GM18502 (cell line): ENCODE results near the gene IP6K1.
A peak's percentile ranks its signal among the peaks of the same experiment; 100 is the strongest.
"Not testable (repeated sequence)": the region's sequence is repeated elsewhere in the genome, so short reads cannot be mapped to it uniquely, and the experiment has no call there.

Experiments used
- ATAC-seq: cut with Tn5 transposase; IDR thresholded peaks from one replicate; pipeline ENCODE4 v1.9.1; 2021; ENCODE audit warnings: mild to moderate bottlenecking; ENCODE audit not compliant: unreplicated experiment, poor library complexity

Gene IP6K1

GRCh38 chr3:49714728-49715550 lies 71.4 kb downstream of the IP6K1 start:
- no peak for ATAC-seq

GRCh38 chr3:49713336-49714105 lies 72.8 kb downstream of the IP6K1 start:
- ATAC-seq = no peak

- ATAC-seq = no peak
Measured at GRCh38 chr3:49712631-49713317, 73.6 kb downstream of the IP6K1 start.

- no peak for ATAC-seq
Measured at GRCh38 chr3:49712166-49712565, 74.2 kb downstream of the IP6K1 start.

GRCh38 chr3:49711489-49711888 lies 74.9 kb downstream of the IP6K1 start:
- no peak for ATAC-seq

GRCh38 chr3:49709852-49710251 lies 76.5 kb downstream of the IP6K1 start:
- ATAC-seq = no peak

GRCh38 chr3:49707113-49707480 lies 79.2 kb downstream of the IP6K1 start:
- no peak for ATAC-seq

- no peak for ATAC-seq
Measured at GRCh38 chr3:49706456-49707112, 79.8 kb downstream of the IP6K1 start.

- ATAC-seq = no peak
Measured at GRCh38 chr3:49705390-49705960, 80.9 kb downstream of the IP6K1 start.

GRCh38 chr3:49704629-49705028 lies 81.7 kb downstream of the IP6K1 start:
- ATAC-seq = no peak

- no peak for ATAC-seq
Measured at GRCh38 chr3:49703956-49704355, 82.4 kb downstream of the IP6K1 start.

- peak; percentile 65 for ATAC-seq
Measured at GRCh38 chr3:49703443-49703927, 82.9 kb downstream of the IP6K1 start.

GRCh38 chr3:49702672-49703071 lies 83.7 kb downstream of the IP6K1 start:
- no peak for ATAC-seq

- no peak for ATAC-seq
Measured at GRCh38 chr3:49701388-49702077, 84.8 kb downstream of the IP6K1 start.

GRCh38 chr3:49700453-49701128 lies 85.8 kb downstream of the IP6K1 start:
- ATAC-seq = no peak

- no peak for ATAC-seq
Measured at GRCh38 chr3:49700014-49700413, 86.3 kb downstream of the IP6K1 start.

- no peak for ATAC-seq
Measured at GRCh38 chr3:49699281-49699979, 86.9 kb downstream of the IP6K1 start.

- not testable (repeated sequence) for ATAC-seq
Measured at GRCh38 chr3:49695350-49696015, 90.9 kb downstream of the IP6K1 start.
